ENCODE results near the gene DCDC1. TPM values are rescaled to one million over a fixed set of nuclear protein-coding genes. Genes with fewer than 3 reads are reported as not detected.

The DCDC1 gene
- total and polyA plus RNA-seq, 9 of the 15 experiments (the other 6 are each of a cell fraction or from before 2014, with no cell fraction given), result 0.05 to 0.18 (median 0.08) TPM; not detected in 3

GRCh38 chr11:31262761-31263160 lies 106.8 kb downstream of the DCDC1 start:
- H3K79me2 ChIP-seq (ENCODE audit: control insufficient read depth, insufficient read depth, low read length), result no peaks in the 10 kb centered on the region
- no peaks in the 10 kb centered on the region for H4K20me1 ChIP-seq (replicated peaks; ENCODE audit: control insufficient read depth, insufficient read depth, low read length)
- no peak overlapping the region for H3K4me2 ChIP-seq (ENCODE audit: insufficient read depth, low read length)
- H3K27ac ChIP-seq (ENCODE audit: extremely low read depth, low read depth, low read length), result no peak overlapping the region
- ChIA-PET CTCF (ENCODE audit: low intra/inter-chr PET ratio) (no interaction called here), POLR2A (no interaction called here)
- H3K36me3 ChIP-seq (ENCODE audit: control insufficient read depth, insufficient read depth, low read length), result no peaks in the 10 kb centered on the region
- no peak overlapping the region for H2AFZ ChIP-seq (ENCODE audit: low read depth, low read length)
- WGBS (ENCODE audit: insufficient coverage, low coverage, missing lambda C conversion rate), result 0% methylated on average over 5 of the region's 5 CpGs
- no TSS peak for BruUV-seq (replicated peaks)
- no peaks in the 10 kb centered on the region for H3K9me3 ChIP-seq (replicated peaks; ENCODE audit: control insufficient read depth, insufficient read depth, low read depth, low read length)
- H3K4me1 ChIP-seq (replicated peaks in 1 of 2; ENCODE audit: control insufficient read depth in 2 of 2, insufficient read depth in 2 of 2, low read length in 2 of 2), result no peaks in the 10 kb centered on the region
- intact Hi-C loops (cut with micrococcal nuclease) (no loop called here), in situ Hi-C loops (cut with MboI) (no loop called here)
- TF ChIP-seq FOXJ2 (tag; IDR thresholded peaks at IDR 0.05) (no peak), HDAC6 (IDR thresholded peaks at IDR 0.05; ENCODE audit: low read depth, low read length) (no peak), ZNF668 (CRISPR knock-in tag; IDR thresholded peaks at IDR 0.05) (no peak), GABPA (tag; conservative IDR thresholded peaks at IDR 0.05; ENCODE audit: low read depth) (no peak), ZNF124 (CRISPR knock-in tag; IDR thresholded peaks at IDR 0.05) (no peak), SPI1 (IDR thresholded peaks at IDR 0.05; ENCODE audit: borderline replicate concordance, low read depth, low read length) (no peak)
- no peak for DNase-seq (ENCODE audit: extremely low read depth in 1 of 4, low spot score in 3 of 4)
- H3K27me3 ChIP-seq (ENCODE audit: control insufficient read depth in 2 of 2, insufficient read depth in 2 of 2, low read length in 2 of 2), result no peaks in the 10 kb centered on the region
- no peak for ATAC-seq
- FAIRE-seq, result no peak
- H3K9ac ChIP-seq (ENCODE audit: insufficient read depth in 1 of 2, low read depth in 2 of 2, low read length in 2 of 2), result no peak overlapping the region
- no peaks in the 10 kb centered on the region for H3K9me1 ChIP-seq (ENCODE audit: control insufficient read depth, insufficient read depth, low read length)
- H3K4me3 ChIP-seq, result no peak overlapping the region

GRCh38 chr11:31259797-31260196 lies 109.7 kb downstream of the DCDC1 start:
- FAIRE-seq (no peak), DNase-seq (ENCODE audit: extremely low read depth in 1 of 4, low spot score in 3 of 4) (no peak), ATAC-seq (no peak)
- no peaks in the 10 kb centered on the region for H3K9me1 ChIP-seq (ENCODE audit: control insufficient read depth, insufficient read depth, low read length)
- H3K36me3 ChIP-seq (ENCODE audit: control insufficient read depth, insufficient read depth, low read length), result no peaks in the 10 kb centered on the region
- intact Hi-C loops (cut with micrococcal nuclease) (no loop called here), in situ Hi-C loops (cut with MboI) (loop anchor here (10.0 kb wide), 1 partner anchor 695 kb away; no protein-coding TSS in a partner anchor)
- ChIA-PET CTCF (ENCODE audit: low intra/inter-chr PET ratio) (no interaction called here), POLR2A (no interaction called here)
- BruUV-seq (replicated peaks), result no TSS peak
- H4K20me1 ChIP-seq (replicated peaks; ENCODE audit: control insufficient read depth, insufficient read depth, low read length), result no peaks in the 10 kb centered on the region
- H3K4me2 ChIP-seq (ENCODE audit: insufficient read depth, low read length), result no peak overlapping the region
- no peak overlapping the region for H3K4me3 ChIP-seq
- H3K27me3 ChIP-seq (ENCODE audit: control insufficient read depth in 2 of 2, insufficient read depth in 2 of 2, low read length in 2 of 2), result no peaks in the 10 kb centered on the region
- H3K27ac ChIP-seq (ENCODE audit: extremely low read depth, low read depth, low read length), result no peak overlapping the region
- H3K9me3 ChIP-seq (replicated peaks; ENCODE audit: control insufficient read depth, insufficient read depth, low read depth, low read length), result no peaks in the 10 kb centered on the region
- H2AFZ ChIP-seq (ENCODE audit: low read depth, low read length), result no peak overlapping the region
- 0% methylated on average over 1 of the region's 1 CpG for WGBS (ENCODE audit: insufficient coverage, low coverage, missing lambda C conversion rate)
- no peak overlapping the region for H3K9ac ChIP-seq (ENCODE audit: insufficient read depth in 1 of 2, low read depth in 2 of 2, low read length in 2 of 2)
- no peaks in the 10 kb centered on the region for H3K4me1 ChIP-seq (replicated peaks in 1 of 2; ENCODE audit: control insufficient read depth in 2 of 2, insufficient read depth in 2 of 2, low read length in 2 of 2)
- H3K79me2 ChIP-seq (ENCODE audit: control insufficient read depth, insufficient read depth, low read length), result no peaks in the 10 kb centered on the region
- no peak for TF ChIP-seq EP400 (IDR thresholded peaks at IDR 0.05)
- TF ChIP-seq ZBTB5 (IDR thresholded peaks at IDR 0.05), result no peak
- TF ChIP-seq MYC (IDR thresholded peaks at IDR 0.05; ENCODE audit: low read depth, low read length), result no peak
- TF ChIP-seq MYC (CRISPR knock-in tag; IDR thresholded peaks at IDR 0.05; ENCODE audit: borderline replicate concordance, low read depth), result no peak
- no peak for TF ChIP-seq RUNX1 (IDR thresholded peaks at IDR 0.05; ENCODE audit: low read depth)
- TF ChIP-seq CBX2 (IDR thresholded peaks at IDR 0.05; ENCODE audit: insufficient read depth, low read length, poor library complexity, severe bottlenecking), result no peak
- TF ChIP-seq HDAC1 (IDR thresholded peaks at IDR 0.05), result no peak
- TF ChIP-seq MITF (IDR thresholded peaks at IDR 0.05), result no peak
- TF ChIP-seq MTA1 (IDR thresholded peaks at IDR 0.05; ENCODE audit: borderline replicate concordance), result no peak

Data from K562 (cell line).